Fibroblast of mammary gland (primary cell): ENCODE data around the gene EHD4.

Experiments
- DNase-seq: peaks from one replicate; pipeline ENCODE4 v3.0.0-alpha.2; 2010; ENCODE audit warnings: low read depth
- H3K4me3 ChIP-seq: 2 replicates; pipeline ENCODE4 v1.5.1; 2011; ENCODE audit warnings: low read depth, mild to moderate bottlenecking, low read length, moderate library complexity; ENCODE audit not compliant: control insufficient read depth
- CTCF ChIP-seq: conservative IDR thresholded peaks from 2 replicates; pipeline ENCODE4 v1.5.1; 2011; ENCODE audit warnings: low read depth, low read length, inconsistent platforms; ENCODE audit not compliant: control insufficient read depth, insufficient read depth

Gene EHD4

GRCh38 chr15:41928637-41929620 is 43.4 kb downstream of the EHD4 start:
- no peak for DNase-seq
- TF ChIP-seq CTCF, result no peak
- no peak overlapping the region for H3K4me3 ChIP-seq

GRCh38 chr15:41928100-41928499 is 44.3 kb downstream of the EHD4 start:
- H3K4me3 ChIP-seq, result no peak overlapping the region
- no peak for DNase-seq
- TF ChIP-seq CTCF, result no peak

- no peak overlapping the region for H3K4me3 ChIP-seq
- DNase-seq, result no peak
- TF ChIP-seq CTCF, result no peak
Observed at GRCh38 chr15:41927536-41927935, 44.8 kb downstream of the EHD4 start.

GRCh38 chr15:41926185-41927056 is 45.9 kb downstream of the EHD4 start:
- no peak for TF ChIP-seq CTCF
- no peak for DNase-seq
- no peak overlapping the region for H3K4me3 ChIP-seq

- H3K4me3 ChIP-seq, result no peak overlapping the region
- no peak for DNase-seq
- TF ChIP-seq CTCF, result no peak
Observed at GRCh38 chr15:41925086-41925608, 47.2 kb downstream of the EHD4 start.

GRCh38 chr15:41923401-41923997 is 48.9 kb downstream of the EHD4 start:
- H3K4me3 ChIP-seq, result no peak overlapping the region
- no peak for DNase-seq
- TF ChIP-seq CTCF, result no peak
